HG03558 (cell line): Measurements from ENCODE around the gene EFCAB6.

Source experiments
- ATAC-seq: cut with Tn5 transposase; IDR thresholded peaks from one replicate; pipeline ENCODE4 v1.9.1; 2021; ENCODE audit warnings: moderate number of reproducible peaks; ENCODE audit not compliant: unreplicated experiment; ENCODE audit errors: extremely low read depth

EFCAB6 gene

GRCh38 chr22:43491177-43491576 is 320.9 kb downstream of the EFCAB6 start:
- no peak for ATAC-seq

- no peak for ATAC-seq
Observed at GRCh38 chr22:43490311-43490710, 321.8 kb downstream of the EFCAB6 start.

GRCh38 chr22:43488937-43489336 is 323.2 kb downstream of the EFCAB6 start:
- no peak for ATAC-seq

- no peak for ATAC-seq
Observed at GRCh38 chr22:43488031-43488866, 323.9 kb downstream of the EFCAB6 start.

- no peak for ATAC-seq
Observed at GRCh38 chr22:43487311-43488030, 324.6 kb downstream of the EFCAB6 start.

GRCh38 chr22:43485502-43486089 is 326.5 kb downstream of the EFCAB6 start:
- ATAC-seq = no peak

GRCh38 chr22:43484227-43484626 is 327.9 kb downstream of the EFCAB6 start:
- ATAC-seq = no peak

GRCh38 chr22:43483669-43484068 is 328.4 kb downstream of the EFCAB6 start:
- ATAC-seq = no peak

- ATAC-seq = no peak
Observed at GRCh38 chr22:43483266-43483665, 328.8 kb downstream of the EFCAB6 start.

- ATAC-seq = no peak
Observed at GRCh38 chr22:43482318-43482625, 329.8 kb downstream of the EFCAB6 start.

- ATAC-seq = no peak
Observed at GRCh38 chr22:43481568-43482317, 330.4 kb downstream of the EFCAB6 start.

- no peak for ATAC-seq
Observed at GRCh38 chr22:43479962-43480361, 332.1 kb downstream of the EFCAB6 start.

GRCh38 chr22:43479301-43479950 is 332.7 kb downstream of the EFCAB6 start:
- no peak for ATAC-seq
